ENCODE data around the gene NAMPT. TPM values are rescaled to one million over a fixed set of nuclear protein-coding genes. Genes with fewer than 3 reads are reported as not detected.
"Not testable (repeated sequence)": the region's sequence is repeated elsewhere in the genome, so short reads cannot be mapped to it uniquely, and the experiment has no call there.

NAMPT gene
- total RNA-seq, 1 donor from 2014 or later = 35.2 TPM

GRCh38 chr7:106327538-106328481 lies 43.0 kb upstream of the NAMPT start:
- no peak for DNase-seq (ENCODE audit: low spot score, unreplicated experiment)
- H3K9me3 Mint-ChIP-seq (ENCODE audit: low read depth) = no peaks in the 10 kb centered on the region
- peaks cover 6% of the 10 kb centered on the region for H3K4me1 Mint-ChIP-seq (ENCODE audit: low read depth)
- no peak overlapping the region for H3K27ac Mint-ChIP-seq
- no peak overlapping the region for H3K4me3 Mint-ChIP-seq (ENCODE audit: low read depth)
- TF ChIP-seq CTCF (IDR thresholded peaks at IDR 0.05; ENCODE audit: unreplicated experiment) = no peak
- H3K36me3 Mint-ChIP-seq (ENCODE audit: insufficient read depth) = no peaks in the 10 kb centered on the region
- H3K27me3 Mint-ChIP-seq = no peaks in the 10 kb centered on the region

- peaks cover 6% of the 10 kb centered on the region for H3K4me1 Mint-ChIP-seq (ENCODE audit: low read depth)
- no peaks in the 10 kb centered on the region for H3K36me3 Mint-ChIP-seq (ENCODE audit: insufficient read depth)
- TF ChIP-seq CTCF (IDR thresholded peaks at IDR 0.05; ENCODE audit: unreplicated experiment) = no peak
- no peaks in the 10 kb centered on the region for H3K27me3 Mint-ChIP-seq
- H3K9me3 Mint-ChIP-seq (ENCODE audit: low read depth) = peaks cover 2% of the 10 kb centered on the region
- no peak overlapping the region for H3K4me3 Mint-ChIP-seq (ENCODE audit: low read depth)
- no peak for DNase-seq (ENCODE audit: low spot score, unreplicated experiment)
- H3K27ac Mint-ChIP-seq = no peak overlapping the region
Measured at GRCh38 chr7:106326594-106327537, 42.1 kb upstream of the NAMPT start.

GRCh38 chr7:106324509-106324908 lies 39.7 kb upstream of the NAMPT start:
- not testable (repeated sequence) for H3K27ac Mint-ChIP-seq; H3K36me3 Mint-ChIP-seq (ENCODE audit: insufficient read depth); H3K4me3 Mint-ChIP-seq (ENCODE audit: low read depth); DNase-seq (ENCODE audit: low spot score, unreplicated experiment); H3K9me3 Mint-ChIP-seq (ENCODE audit: low read depth); H3K4me1 Mint-ChIP-seq (ENCODE audit: low read depth); H3K27me3 Mint-ChIP-seq

- H3K27ac Mint-ChIP-seq; H3K4me1 Mint-ChIP-seq (ENCODE audit: low read depth); H3K36me3 Mint-ChIP-seq (ENCODE audit: insufficient read depth); DNase-seq (ENCODE audit: low spot score, unreplicated experiment); H3K4me3 Mint-ChIP-seq (ENCODE audit: low read depth); H3K27me3 Mint-ChIP-seq; H3K9me3 Mint-ChIP-seq (ENCODE audit: low read depth): not testable (repeated sequence)
Measured at GRCh38 chr7:106320254-106320770, 35.5 kb upstream of the NAMPT start.

DNA sequence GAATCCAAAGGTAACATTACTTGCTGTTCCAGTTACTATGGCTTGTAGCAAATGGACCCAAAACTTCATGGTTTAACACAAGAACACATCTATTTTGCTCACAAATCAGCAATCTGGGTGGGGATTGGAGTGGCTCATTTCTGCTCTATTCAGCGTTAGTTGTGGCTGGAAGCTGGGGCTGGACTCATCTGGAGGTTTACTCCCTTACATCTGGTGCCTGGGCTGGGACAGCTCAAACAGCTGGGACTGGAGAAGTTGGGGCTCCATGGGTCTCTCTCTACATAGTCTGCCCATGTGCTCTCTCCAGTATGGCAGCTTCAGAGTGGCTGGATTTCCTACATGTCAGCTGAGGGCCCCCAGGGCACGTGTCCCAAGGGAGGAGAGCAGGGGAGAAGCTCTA lies 33.7 kb upstream of the NAMPT start:
- H3K9me3 Mint-ChIP-seq (ENCODE audit: low read depth) = peaks cover 9% of the 10 kb centered on the region
- H3K27ac Mint-ChIP-seq = no peak overlapping the region
- H3K36me3 Mint-ChIP-seq (ENCODE audit: insufficient read depth) = no peaks in the 10 kb centered on the region
- H3K27me3 Mint-ChIP-seq = no peaks in the 10 kb centered on the region
- no peak for DNase-seq (ENCODE audit: low spot score, unreplicated experiment)
- H3K4me3 Mint-ChIP-seq (ENCODE audit: low read depth) = no peak overlapping the region
- H3K4me1 Mint-ChIP-seq (ENCODE audit: low read depth) = no peaks in the 10 kb centered on the region
- no peak for TF ChIP-seq CTCF (IDR thresholded peaks at IDR 0.05; ENCODE audit: unreplicated experiment)

DNA sequence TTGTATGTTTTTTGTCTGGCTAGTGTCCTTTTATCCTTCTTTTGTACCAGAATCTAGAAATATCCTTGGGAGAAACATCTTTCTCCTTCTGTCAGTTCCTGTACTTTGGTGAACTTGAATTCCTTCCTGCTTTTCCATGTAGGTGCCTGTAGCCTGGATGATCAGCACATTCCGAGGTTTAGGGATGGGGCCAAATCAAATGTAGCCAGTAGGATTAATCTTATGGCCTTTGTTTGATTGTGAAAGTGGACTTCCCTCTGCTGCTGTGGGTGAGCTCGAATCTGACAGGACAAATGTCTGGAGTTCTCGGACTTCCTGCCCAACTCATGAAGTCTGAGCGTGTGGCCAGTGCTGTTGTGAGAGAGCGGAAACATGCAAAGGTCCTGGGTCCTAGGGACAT lies 33.2 kb upstream of the NAMPT start:
- Mint-ChIP-seq H3K27ac (no peak overlapping the region), H3K36me3 (ENCODE audit: insufficient read depth) (no peaks in the 10 kb centered on the region), H3K4me1 (ENCODE audit: low read depth) (no peaks in the 10 kb centered on the region), H3K9me3 (ENCODE audit: low read depth) (peaks cover 9% of the 10 kb centered on the region), H3K4me3 (ENCODE audit: low read depth) (no peak overlapping the region), H3K27me3 (no peaks in the 10 kb centered on the region)
- TF ChIP-seq CTCF (IDR thresholded peaks at IDR 0.05; ENCODE audit: unreplicated experiment) = no peak
- DNase-seq (ENCODE audit: low spot score, unreplicated experiment) = no peak

Data from progenitor cell of endocrine pancreas (in vitro differentiated cells).